Stomach (tissue), 4 donors: ENCODE measurements around the gene PDCD7.

Experiments used
- POLR2A ChIP-seq, 4 donors: fragments of 450-650 bp; IDR thresholded peaks; one replicate each; pipeline ENCODE4 v1.6.1; 2016; ENCODE audit warnings: antibody characterized with exemption in 4 of 4, control low read depth in 2 of 4, mild to moderate bottlenecking in 1 of 4, moderate library complexity in 1 of 4
- TF ChIP-seq, protein P1 (sequence below), 7 experiments: fragments of 450-650 bp in 4 of 7; fragments of 200-600 bp in 3 of 7; sonication (generic) in 3 of 7; IDR thresholded peaks; one replicate each; pipeline ENCODE4 v1.5.1; 2016 to 2019; ENCODE audit warnings: antibody characterized with exemption in 7 of 7, control low read depth in 2 of 7, mild to moderate bottlenecking in 1 of 7

DNA sequence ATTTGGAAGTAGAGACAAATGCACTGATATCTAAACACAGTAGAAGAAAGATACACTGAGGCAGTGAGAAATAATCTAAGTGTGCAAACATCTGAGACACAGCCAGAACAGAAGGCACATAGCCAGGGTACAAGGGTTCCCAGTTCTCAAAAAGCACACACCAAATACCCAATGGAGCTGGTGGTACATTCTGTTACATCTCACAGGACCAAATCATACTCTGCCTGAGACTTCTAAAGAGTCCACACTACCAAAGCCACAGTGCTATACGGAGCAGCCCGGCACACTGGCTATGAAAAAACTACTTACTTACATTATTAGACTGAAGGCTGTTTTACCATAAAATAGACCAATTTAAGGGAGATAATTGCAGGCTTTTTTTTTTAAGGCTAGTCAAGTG is 32.3 kb upstream of the PDCD7 start:
- TF ChIP-seq, protein P1, sequence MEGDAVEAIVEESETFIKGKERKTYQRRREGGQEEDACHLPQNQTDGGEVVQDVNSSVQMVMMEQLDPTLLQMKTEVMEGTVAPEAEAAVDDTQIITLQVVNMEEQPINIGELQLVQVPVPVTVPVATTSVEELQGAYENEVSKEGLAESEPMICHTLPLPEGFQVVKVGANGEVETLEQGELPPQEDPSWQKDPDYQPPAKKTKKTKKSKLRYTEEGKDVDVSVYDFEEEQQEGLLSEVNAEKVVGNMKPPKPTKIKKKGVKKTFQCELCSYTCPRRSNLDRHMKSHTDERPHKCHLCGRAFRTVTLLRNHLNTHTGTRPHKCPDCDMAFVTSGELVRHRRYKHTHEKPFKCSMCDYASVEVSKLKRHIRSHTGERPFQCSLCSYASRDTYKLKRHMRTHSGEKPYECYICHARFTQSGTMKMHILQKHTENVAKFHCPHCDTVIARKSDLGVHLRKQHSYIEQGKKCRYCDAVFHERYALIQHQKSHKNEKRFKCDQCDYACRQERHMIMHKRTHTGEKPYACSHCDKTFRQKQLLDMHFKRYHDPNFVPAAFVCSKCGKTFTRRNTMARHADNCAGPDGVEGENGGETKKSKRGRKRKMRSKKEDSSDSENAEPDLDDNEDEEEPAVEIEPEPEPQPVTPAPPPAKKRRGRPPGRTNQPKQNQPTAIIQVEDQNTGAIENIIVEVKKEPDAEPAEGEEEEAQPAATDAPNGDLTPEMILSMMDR (IDR thresholded peaks at IDR 0.05): no peak
- TF ChIP-seq POLR2A (IDR thresholded peaks at IDR 0.05): no peak
